Measurements from ENCODE around the gene STAB1. TPM values are rescaled to one million over a fixed set of nuclear protein-coding genes. Genes with fewer than 3 reads are reported as not detected.

Gene STAB1
- total and polyA plus RNA-seq, 7 donors = 15.9 to 47.5 (median 29.0) TPM

DNA sequence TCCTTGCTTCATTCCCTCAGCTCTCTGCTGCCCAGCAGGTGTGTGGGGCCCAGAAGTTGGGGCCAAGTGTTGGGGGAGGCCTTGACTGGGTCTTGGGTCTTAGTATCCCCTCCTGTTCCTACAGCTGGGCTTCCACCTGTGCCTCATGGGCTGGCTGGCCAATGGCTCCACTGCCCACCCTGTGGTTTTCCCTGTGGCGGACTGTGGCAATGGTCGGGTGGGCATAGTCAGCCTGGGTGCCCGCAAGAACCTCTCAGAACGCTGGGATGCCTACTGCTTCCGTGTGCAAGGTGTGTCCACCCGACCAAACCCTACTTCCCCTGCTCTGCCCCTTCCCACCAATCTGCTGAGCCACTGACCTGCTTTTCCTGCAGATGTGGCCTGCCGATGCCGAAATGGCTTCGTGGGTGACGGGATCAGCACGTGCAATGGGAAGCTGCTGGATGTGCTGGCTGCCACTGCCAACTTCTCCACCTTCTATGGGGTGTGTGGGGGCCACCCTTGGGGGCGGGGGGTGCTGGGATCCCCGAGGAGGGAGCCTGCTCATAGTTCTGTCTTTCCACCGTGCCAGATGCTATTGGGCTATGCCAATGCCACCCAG is 27.6 kb downstream of the STAB1 start:
- ATAC-seq = no peak
- Histone ChIP-seq H3K9me3 (no peaks in the 10 kb centered on the region), H3K4me1 (no peaks in the 10 kb centered on the region), H3K4me3 (no peak overlapping the region), H3K36me3 (ENCODE audit: insufficient read depth in 1 of 2, low read depth in 1 of 2) (no peaks in the 10 kb centered on the region), H3K27me3 (ENCODE audit: insufficient read depth in 3 of 3, low read length in 2 of 3) (no peaks in the 10 kb centered on the region), H3K27ac (no peak overlapping the region)
- WGBS, 3 donors = 88 to 92% (median 92%) methylated on average over 14 of the region's 14 CpGs
- TF ChIP-seq, protein P1, sequence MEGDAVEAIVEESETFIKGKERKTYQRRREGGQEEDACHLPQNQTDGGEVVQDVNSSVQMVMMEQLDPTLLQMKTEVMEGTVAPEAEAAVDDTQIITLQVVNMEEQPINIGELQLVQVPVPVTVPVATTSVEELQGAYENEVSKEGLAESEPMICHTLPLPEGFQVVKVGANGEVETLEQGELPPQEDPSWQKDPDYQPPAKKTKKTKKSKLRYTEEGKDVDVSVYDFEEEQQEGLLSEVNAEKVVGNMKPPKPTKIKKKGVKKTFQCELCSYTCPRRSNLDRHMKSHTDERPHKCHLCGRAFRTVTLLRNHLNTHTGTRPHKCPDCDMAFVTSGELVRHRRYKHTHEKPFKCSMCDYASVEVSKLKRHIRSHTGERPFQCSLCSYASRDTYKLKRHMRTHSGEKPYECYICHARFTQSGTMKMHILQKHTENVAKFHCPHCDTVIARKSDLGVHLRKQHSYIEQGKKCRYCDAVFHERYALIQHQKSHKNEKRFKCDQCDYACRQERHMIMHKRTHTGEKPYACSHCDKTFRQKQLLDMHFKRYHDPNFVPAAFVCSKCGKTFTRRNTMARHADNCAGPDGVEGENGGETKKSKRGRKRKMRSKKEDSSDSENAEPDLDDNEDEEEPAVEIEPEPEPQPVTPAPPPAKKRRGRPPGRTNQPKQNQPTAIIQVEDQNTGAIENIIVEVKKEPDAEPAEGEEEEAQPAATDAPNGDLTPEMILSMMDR (IDR thresholded peaks at IDR 0.05) = no peak
- intact Hi-C loops (cut with DNase I) = no loop called here
- peak; percentile 12 to 44 for DNase-seq

DNA sequence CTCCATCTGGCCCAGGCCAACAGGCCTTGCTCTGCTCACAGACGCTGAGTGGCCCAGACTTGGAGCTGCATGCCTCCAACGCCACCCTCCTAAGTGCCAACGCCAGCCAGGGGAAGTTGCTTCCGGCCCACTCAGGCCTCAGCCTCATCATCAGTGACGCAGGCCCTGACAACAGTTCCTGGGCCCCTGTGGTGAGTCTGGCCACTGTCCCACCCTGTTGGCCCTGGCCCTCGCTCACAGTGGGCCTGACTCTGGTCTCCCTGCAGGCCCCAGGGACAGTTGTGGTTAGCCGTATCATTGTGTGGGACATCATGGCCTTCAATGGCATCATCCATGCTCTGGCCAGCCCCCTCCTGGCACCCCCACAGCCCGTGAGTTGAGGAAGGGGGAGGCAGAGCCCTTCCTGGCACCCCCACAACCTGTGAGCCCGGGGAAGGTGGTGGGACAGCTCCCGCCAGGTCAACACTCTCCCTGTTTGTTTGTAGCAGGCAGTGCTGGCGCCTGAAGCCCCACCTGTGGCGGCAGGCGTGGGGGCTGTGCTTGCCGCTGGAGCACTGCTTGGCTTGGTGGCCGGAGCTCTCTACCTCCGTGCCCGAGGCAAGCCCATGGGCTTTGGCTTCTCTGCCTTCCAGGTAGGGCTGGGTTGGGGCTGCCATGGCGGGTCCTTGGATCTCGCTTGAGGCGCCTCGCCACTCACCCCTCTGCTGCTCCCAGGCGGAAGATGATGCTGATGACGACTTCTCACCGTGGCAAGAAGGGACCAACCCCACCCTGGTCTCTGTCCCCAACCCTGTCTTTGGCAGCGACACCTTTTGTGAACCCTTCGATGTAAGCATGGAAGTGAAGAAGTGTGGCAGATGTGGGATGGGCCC is 28.5 kb downstream of the STAB1 start:
- no peak for ATAC-seq
- no peaks in the 10 kb centered on the region for H3K27me3 ChIP-seq (ENCODE audit: insufficient read depth in 3 of 3, low read length in 2 of 3)
- H3K4me3 ChIP-seq = no peak overlapping the region
- peak; percentile 10 to 46 for DNase-seq
- 94 to 95% (median 94%) methylated on average over 24 to 26 of the region's 26 CpGs for WGBS, 3 donors
- H3K9me3 ChIP-seq = no peaks in the 10 kb centered on the region
- no peak overlapping the region for H3K27ac ChIP-seq
- H3K4me1 ChIP-seq = no peaks in the 10 kb centered on the region
- TF ChIP-seq, protein P1 (IDR thresholded peaks at IDR 0.05) = no peak
- intact Hi-C loops (cut with DNase I) = no loop called here
- peaks cover 0 to 5% of the 10 kb centered on the region in 2 donors for H3K36me3 ChIP-seq (ENCODE audit: insufficient read depth in 1 of 2, low read depth in 1 of 2)

DNA sequence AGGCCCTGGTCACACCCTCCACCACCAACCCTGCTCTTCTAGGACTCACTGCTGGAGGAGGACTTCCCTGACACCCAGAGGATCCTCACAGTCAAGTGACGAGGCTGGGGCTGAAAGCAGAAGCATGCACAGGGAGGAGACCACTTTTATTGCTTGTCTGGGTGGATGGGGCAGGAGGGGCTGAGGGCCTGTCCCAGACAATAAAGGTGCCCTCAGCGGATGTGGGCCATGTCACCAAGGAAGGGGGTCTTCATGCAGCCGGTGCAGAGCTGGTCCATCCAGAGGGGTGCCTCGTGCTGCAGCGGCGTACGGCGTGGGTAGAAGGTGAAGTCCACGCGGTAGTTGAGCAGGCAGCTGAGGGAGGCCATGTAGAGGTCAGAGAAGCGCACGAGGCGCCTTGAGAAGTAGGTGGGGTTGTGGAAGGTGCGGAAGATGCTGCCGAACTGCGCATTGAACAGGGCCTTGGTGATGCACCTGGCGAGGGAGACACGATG is 29.2 kb downstream of the STAB1 start:
- 93 to 96% (median 94%) methylated on average over 18 of the region's 18 CpGs for WGBS, 3 donors
- Histone ChIP-seq H3K4me3 (no peak overlapping the region), H3K27me3 (ENCODE audit: insufficient read depth in 3 of 3, low read length in 2 of 3) (no peaks in the 10 kb centered on the region), H3K9me3 (no peaks in the 10 kb centered on the region), H3K4me1 (no peaks in the 10 kb centered on the region), H3K27ac (peak overlapping the region; percentile 63), H3K36me3 (ENCODE audit: insufficient read depth in 1 of 2, low read depth in 1 of 2) (peaks cover 0 to 5% of the 10 kb centered on the region in 2 donors)
- ATAC-seq (no peak), DNase-seq (peak in 1 of 2 donors; percentile 41)
- intact Hi-C loops (cut with DNase I) = no loop called here
- TF ChIP-seq, protein P1 (IDR thresholded peaks at IDR 0.05) = no peak

DNA sequence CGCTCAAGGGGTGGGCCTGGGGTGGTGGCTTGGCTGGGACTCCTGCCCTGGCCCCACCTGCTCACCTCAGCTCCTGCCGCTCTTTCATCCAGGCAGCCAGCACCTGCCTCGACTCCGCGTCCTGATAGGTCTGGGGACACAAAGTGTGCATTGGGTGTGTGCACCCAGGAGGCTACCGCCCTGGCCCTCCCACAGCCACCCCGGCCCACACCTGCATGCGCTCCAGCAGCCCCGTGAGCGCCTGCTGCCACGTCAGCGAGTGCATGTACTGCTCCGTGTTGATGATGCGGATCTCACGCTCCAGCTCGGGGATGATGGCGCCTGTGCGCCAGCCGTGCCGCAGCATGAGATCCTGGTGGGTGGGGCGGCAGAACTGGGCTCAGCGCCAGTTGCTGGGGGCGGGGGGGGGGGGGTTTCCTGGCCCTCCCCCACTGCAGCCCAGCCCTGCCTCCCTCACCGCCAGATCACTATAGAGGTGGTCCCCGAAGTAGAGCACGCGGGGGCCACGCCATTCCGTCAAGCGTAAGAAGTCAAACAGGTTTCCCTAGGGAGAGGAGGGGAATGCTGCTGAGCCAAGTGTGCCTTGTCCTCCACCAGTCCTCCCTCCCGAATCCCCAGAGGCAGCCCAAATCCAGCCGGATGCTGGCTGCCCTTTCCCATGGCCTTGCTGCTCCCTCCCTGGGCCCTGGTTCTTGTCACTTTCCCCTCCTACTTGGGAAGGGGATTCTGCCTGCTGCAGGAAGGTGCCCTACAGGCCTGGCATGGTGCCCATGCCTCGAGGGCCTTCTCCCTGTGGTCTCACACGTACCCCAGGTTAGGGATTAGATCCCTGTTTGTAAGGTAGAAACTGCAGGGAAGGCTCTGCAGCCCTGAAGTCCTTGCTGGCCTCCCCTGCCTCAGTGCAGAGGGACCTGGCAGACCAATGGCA is 29.9 kb downstream of the STAB1 start:
- DNase-seq (peak in 1 of 2 donors; percentile 73), ATAC-seq (peak in 1 of 4 donors; percentile 19)
- TF ChIP-seq, protein P1 (IDR thresholded peaks at IDR 0.05) = no peak
- intact Hi-C loops (cut with DNase I) = no loop called here
- Histone ChIP-seq H3K27me3 (ENCODE audit: insufficient read depth in 3 of 3, low read length in 2 of 3) (no peaks in the 10 kb centered on the region), H3K4me3 (no peak overlapping the region), H3K4me1 (peaks cover 3% of the 10 kb centered on the region), H3K36me3 (ENCODE audit: insufficient read depth in 1 of 2, low read depth in 1 of 2) (peaks cover 0 to 5% of the 10 kb centered on the region in 2 donors), H3K27ac (peak overlapping the region; percentile 68), H3K9me3 (no peaks in the 10 kb centered on the region)
- WGBS, 3 donors = 68 to 75% (median 68%) methylated on average over 30 to 34 of the region's 34 CpGs

Measured in psoas muscle (tissue), 8 donors.